ENCODE results near the gene KRTAP10-1.
A peak's percentile ranks its signal among the peaks of the same experiment; 100 is the strongest.

KRTAP10-1 gene

DNA sequence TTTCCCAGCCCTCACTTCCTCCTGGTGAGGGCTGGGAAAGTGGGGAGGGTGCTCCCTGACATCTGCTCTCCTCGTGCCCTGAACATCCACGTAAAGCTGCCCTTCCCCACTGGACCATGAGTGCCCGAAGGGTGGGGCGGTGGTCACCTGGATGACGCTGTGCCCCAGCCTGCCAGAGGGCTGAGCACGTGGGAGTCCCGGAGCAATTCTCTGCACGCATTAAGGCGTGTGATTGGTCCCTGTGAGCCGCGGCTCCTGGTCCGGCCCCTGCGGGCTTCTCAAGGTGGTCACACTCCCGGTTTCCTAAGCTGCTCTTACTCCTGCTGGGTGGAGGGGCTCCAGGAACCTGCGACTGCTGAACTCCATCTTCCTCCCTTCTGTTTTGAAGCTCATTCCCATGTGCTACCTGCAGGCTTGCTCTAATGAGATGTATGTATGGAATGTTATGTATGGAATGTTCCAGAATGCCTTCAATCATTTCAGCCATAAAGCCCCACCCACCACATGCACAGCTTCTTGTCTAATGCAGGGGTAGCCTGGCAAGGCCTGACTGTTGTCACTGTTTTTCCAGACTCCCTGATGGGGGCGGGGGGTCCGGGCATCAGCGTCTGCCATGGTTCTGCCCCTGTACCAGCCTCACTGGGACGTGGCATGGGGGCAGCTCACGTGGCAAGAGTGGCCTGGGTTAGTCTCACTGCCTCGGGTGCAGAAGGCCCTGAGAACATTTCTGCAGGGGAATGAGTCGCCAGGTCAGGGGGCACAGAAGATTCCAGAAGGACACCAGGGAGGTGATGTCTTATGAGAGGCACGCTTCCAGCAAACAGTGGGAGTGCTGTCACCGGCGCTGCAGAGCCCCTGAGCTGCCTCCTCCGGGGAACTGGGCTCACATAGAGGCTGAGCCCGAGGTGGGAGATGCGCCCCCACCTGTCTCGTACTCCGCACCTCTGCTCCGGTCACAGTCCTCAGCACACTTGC lies 19.4 kb downstream of the KRTAP10-1 start:
- no peak for DNase-seq (ENCODE audit: low read depth, low spot score)
- H3K4me3 ChIP-seq (ENCODE audit: low read length) = no peak overlapping the region

DNA sequence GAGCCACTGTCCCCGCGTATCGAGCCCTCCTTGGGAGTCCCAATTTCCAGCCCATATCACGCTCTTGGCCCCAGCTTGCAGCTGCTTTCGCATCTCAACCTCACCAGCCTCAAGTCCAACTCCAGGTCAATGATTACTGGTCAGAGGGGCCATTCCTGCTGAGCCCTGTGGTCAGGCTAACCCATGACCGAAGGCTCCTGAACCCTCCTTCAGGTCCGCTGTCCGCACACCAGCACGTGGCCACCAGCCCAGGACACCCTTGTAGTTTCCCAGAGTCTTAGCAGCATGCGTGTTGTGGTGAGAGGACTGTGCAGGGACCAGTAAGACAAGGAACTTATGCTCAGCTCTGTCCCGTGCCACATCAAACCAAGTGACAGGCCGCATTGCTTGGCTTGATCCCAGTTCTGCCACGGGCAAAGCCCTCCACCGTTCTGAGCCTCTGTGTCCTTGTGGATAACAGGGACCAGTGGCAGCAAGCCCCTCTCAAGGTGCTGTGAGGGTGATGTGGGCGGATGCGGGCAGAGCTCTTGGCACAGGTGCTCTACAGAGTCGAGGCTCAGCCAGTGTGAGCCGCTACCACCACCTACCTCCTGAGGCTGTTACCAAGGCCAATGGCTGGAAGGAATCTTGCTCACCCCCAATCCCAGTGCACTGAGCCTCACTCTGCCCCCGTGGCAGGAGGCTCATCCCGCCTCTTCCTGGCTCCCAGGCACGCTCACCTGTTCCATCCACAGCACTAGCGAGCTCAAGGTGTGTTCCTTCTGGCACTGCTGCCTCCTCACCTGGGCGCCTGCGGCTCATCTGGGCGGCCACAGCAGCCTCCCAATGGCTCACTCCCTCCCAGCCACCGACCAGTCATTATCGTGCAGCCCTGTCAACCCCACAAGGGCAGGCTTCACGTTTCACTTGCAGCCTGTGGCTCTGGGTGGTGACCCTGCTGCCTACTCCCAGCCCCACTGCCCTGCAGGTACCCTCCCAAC lies 20.4 kb downstream of the KRTAP10-1 start:
- no peak overlapping the region for H3K4me3 ChIP-seq (ENCODE audit: low read length)
- no peak for DNase-seq (ENCODE audit: low read depth, low spot score)

DNA sequence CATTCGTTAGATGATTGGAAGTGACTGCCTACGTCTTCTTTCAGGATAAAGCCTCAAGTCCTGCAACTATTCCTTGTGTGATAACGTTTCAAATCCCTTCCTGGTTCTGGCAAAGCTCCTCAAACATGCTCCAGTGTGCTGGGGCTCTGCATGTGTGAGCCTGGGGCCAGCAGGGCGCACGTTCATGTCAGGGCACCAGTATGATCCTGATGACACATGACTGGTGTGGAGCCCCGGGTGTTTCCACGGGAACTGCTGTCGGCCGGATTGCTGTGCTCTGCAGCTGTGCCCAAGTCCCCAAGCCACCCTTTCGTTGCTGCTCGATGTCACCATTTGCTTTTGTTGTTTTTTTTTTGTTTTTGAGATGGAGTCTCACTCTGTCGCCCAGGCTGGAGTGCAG lies 21.3 kb downstream of the KRTAP10-1 start:
- no peak for DNase-seq (ENCODE audit: low read depth, low spot score)
- H3K4me3 ChIP-seq (ENCODE audit: low read length) = no peak overlapping the region

DNA sequence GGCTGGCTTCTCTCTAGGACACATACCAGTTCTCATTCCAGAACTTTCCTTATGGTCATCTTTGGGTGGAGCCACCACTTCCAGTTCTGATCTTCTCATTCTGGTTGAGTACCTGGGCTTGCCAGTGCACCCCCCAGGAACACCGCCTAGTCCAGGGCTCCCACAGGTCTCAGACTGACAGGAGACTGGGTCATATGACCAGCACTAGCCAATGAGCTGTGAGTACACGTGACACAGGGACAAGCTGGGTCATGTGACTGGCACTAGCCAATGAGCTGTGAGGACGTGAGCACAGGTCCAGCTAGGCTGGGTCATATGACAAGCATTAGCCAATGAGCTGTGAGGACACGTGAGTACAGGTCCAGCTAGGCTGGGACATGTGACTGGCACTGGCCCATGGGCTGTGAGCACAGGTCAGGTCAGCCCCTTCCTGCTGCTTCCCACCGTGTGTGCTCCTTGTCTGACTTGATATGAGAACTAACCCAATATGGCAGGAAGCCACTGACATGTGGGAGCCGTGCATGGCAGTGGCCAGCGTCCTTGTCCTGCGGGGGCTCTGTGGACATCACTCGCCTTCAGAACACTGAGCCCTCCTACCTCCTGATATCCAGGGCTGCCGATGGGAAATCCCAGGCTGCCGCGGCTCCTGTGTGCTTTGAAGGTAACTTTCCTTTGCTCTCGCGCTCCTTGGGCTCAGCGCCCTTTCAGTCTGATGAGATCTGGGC lies 22.7 kb downstream of the KRTAP10-1 start:
- DNase-seq (ENCODE audit: low read depth, low spot score) = peak; percentile 35
- no peak overlapping the region for H3K4me3 ChIP-seq (ENCODE audit: low read length)

DNA sequence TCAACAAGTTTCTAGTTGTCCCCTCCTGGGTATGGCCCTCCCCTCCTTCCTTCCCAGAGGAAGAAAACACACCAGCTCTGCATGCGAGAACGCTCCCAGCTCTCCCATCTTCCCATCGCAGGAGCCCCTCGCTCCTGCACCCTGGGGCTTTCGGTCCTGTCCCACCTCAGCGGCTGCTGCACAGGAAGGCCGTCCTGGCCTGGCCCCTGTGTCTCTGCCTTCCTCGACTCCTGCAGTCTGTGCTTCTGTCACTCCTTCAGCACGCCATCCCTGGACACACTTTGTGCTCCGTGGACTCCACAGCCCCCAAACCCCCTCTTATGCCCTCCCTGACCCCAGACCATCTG lies 23.2 kb downstream of the KRTAP10-1 start:
- DNase-seq (ENCODE audit: low read depth, low spot score) = no peak
- H3K4me3 ChIP-seq (ENCODE audit: low read length) = no peak overlapping the region

DNA sequence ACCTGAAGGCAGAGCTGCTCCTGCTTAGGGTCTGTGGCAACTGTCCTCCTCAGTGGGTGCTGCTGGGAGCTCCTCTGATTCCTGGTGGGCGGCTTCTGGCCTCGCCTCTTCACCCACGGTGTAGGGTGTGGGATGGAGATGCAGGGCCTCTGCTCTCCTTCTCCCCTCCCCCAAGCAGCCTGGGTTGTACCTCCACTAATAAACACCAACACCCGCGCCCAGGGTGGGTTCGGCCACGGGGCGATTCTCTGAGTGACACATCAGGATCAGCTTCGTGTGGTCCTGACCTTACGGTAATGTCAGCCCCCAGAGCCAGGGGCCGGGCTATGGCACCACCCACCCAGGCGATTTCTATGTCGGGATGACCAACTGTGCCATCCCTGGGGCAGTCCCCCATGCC lies 23.7 kb downstream of the KRTAP10-1 start:
- no peak for DNase-seq (ENCODE audit: low read depth, low spot score)
- H3K4me3 ChIP-seq (ENCODE audit: low read length) = no peak overlapping the region

DNA sequence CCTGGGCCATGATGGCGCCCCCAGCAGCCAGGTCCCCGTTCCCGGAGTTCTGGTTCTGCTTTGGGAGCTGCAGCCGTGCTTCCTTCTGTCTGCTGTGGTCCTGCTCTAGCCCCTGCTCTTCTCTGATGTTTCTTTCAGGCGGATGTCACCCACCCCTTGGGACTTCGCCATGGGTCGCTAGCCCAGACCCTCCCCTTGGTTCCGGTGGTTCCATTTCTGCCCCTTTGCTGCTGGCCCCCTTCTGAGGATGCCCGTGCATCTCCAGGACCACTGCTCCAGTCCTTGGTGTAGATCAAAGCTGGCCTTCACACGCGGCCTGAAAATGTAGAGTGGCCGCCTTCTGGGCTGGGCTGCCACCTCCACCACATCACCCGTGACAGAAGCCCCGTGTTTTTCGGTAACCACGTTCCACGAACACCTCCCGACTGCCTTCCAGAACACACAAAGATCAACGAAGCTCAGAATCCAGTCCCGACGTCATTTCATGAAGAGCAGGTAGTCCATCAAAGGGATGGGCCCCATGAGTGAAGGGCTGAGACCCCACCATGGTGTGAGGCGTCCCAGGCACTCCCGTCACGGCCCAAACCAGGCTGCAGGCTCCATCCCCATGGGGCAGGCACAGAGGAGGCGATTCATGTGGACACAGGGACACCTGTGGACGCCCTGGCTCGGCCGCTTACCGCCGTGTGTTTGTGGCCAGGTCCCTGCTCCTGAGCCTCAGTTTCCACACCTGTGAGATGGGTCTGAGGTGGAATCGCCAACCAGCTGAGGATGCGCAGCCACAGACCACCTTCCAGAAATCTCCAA lies 24.4 kb downstream of the KRTAP10-1 start:
- no peak overlapping the region for H3K4me3 ChIP-seq (ENCODE audit: low read length)
- no peak for DNase-seq (ENCODE audit: low read depth, low spot score)

DNA sequence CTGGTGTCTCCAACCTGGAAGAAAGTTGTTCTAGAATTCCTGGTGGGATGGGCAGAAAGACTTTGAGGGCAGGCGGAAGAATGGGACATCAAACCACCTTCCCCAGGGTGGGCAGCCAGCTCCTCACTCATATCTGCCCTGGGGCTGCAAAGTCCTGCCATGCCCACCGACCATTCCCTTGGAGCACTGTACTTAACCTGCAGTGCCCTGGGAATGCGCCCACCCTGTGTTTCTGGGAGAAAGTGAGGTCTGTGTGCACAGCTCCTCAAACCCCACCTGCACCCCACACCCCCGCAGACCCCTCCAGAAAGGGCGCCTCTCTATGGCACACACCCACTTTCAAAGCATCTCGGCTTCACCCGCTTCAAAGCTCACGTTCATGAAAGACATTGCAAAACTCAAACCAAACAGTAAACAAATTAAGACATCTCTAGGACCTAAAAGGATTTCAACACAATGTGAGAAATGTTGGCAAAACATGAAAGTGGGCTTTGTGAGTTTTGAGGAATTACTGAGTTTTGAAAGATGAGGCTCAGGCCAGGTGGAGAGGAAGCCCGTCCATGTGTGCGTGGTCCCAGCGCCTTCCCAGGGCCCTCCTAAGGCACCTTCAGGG lies 25.1 kb downstream of the KRTAP10-1 start:
- DNase-seq (ENCODE audit: low read depth, low spot score) = no peak
- no peak overlapping the region for H3K4me3 ChIP-seq (ENCODE audit: low read length)

DNA sequence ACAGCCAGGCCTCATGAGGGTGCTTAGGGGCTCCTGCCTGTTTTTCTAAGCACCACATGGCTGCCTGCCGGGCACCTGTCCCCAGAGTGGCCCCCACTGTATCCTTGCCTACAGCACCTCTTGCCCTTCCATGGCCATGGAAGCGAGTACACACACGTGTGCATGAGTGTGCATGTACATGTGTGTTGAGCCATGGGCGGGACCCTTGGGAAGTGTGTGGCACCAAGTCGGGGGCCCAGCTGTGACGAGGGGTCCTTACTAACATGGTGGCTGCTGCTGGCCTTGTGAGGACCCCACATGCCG lies 25.8 kb downstream of the KRTAP10-1 start:
- no peak for DNase-seq (ENCODE audit: low read depth, low spot score)

DNA sequence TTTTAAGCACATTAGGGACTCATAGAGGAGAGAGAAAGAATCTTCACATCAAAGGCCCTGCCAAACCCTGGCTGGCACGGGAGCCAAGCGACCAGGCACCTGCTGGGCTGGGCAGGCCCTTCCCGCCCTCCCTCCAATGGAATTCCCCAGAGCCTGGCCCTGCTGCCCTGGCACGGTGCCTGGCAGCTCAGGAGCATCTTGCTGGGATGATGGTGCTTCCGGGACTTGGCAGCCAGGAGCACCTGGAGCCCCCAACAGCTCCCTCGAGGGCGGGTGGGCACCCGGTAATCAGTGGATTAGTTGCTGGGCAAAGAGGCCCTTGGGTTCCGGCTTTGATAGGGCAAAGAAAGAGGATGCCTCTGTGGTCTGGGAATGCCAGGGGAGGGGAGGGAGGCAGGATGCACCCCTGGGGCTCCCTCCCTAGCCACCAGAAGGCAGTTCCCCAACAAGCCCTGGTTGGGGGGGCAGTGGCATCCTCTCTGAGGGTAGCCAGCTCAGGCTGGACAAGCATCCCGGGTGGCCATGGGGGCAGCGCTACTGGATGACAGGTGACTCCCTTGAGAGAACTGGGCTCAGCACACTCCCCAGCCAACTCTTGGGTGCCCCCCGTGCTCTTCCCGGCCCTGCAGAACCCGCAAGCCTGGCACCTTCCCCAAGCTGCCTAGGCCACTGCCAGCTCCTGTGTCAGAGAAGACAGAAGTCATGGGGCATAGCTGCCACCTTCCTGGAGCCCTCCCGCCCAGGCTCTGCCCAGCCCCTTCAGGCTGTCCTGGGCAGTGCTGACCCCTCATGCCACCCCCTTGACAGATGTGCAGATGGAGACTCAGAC lies 26.4 kb downstream of the KRTAP10-1 start:
- DNase-seq (ENCODE audit: low read depth, low spot score) = no peak
- no peak overlapping the region for H3K4me3 ChIP-seq (ENCODE audit: low read length)

More for the DNA sequence above, 25.8 kb downstream of the KRTAP10-1 start:
- no peak overlapping the region for H3K4me3 ChIP-seq (ENCODE audit: low read length)

DNA sequence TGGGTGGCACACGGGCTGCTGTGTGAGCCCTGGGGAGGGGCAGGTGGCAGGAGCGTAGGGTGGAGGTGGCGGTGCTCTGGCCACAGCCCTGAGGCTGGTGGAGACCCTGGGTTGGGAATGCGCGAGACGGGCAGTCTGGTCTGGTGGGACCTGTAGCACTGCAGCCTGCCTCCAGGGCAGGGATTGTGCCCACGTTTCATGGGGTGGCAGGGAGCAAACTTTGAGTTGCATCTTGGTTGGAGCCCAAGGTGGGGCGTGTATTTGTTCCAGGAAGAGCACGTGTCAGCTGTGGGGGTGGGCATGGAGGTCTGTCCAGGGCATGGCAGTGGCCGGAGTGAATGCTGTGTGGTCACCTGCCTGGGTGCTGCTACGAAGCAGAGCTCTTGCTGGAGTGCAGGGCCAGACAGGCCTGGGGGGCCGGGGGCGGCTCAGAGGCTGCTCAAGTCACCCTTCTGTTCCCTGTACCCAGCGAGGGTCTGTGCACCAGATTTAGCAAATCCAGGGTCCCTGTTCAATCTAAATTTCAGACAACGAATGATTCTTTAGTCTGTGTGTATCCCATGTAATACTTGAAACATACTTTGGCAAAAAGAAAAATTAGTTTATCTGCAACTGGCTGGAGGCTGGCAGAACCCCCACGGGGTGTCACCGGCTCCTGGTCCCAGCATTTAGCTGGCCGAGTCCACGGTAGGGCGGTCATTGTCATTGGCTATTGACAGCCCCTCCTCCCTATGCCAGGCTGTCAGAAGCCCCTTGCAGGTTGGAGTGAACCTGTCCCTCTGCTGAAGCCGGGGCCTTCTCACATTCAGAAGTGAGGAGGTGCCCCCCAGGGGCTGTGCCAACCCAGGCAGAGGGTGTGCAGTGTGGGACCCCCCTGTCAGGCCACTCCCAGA lies 27.3 kb downstream of the KRTAP10-1 start:
- H3K4me3 ChIP-seq (ENCODE audit: low read length) = no peak overlapping the region
- DNase-seq (ENCODE audit: low read depth, low spot score) = no peak

DNA sequence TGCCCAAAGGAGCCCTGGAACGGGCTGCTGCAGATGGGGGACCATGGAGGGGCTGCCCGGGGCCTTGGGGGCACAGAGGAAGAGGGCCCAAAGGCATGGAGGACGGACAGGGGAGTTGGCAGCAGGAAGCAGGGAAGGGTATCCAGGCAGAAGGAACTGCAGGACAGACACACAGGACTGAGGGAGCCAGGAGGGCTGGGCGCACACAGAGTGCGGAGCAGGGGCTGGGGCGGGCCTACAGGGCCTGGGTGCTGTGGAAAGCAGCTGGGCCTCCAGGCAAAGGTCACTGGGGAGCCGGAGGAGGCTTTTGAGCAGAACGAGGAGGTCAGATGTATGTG lies 28.1 kb downstream of the KRTAP10-1 start:
- H3K4me3 ChIP-seq (ENCODE audit: low read length) = no peak overlapping the region
- no peak for DNase-seq (ENCODE audit: low read depth, low spot score)

DNA sequence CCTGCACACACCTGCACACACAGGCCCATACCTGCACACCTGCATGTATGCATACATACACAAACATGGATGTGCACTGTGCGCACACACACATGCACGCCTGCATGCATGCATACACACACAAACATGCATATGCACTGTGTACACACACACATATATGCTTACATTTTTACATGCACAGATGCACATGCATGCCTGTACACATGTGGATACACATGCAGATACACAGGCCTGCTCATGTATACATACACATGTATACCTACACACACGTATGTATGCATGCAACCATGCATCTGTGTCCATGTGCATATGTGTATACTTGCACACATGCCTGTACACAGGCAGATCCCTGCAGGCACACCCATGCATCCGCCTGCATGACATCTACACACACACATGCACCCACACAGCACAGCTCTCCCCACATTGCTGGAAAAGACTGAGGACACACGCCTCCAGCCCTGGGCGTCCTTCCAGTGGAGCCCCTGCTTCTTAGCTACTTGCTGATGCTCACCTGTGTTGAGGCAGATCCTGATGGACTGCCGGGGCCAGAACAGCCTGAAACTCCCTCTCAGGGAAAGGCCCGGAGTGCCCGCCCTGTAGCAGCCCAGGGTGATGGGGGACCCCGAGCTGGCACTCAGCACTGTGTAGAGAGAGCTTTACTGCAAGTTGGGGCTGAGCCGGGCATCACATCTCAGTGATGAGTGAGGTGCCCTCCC lies 28.6 kb downstream of the KRTAP10-1 start:
- no peak for DNase-seq (ENCODE audit: low read depth, low spot score)
- no peak overlapping the region for H3K4me3 ChIP-seq (ENCODE audit: low read length)

DNA sequence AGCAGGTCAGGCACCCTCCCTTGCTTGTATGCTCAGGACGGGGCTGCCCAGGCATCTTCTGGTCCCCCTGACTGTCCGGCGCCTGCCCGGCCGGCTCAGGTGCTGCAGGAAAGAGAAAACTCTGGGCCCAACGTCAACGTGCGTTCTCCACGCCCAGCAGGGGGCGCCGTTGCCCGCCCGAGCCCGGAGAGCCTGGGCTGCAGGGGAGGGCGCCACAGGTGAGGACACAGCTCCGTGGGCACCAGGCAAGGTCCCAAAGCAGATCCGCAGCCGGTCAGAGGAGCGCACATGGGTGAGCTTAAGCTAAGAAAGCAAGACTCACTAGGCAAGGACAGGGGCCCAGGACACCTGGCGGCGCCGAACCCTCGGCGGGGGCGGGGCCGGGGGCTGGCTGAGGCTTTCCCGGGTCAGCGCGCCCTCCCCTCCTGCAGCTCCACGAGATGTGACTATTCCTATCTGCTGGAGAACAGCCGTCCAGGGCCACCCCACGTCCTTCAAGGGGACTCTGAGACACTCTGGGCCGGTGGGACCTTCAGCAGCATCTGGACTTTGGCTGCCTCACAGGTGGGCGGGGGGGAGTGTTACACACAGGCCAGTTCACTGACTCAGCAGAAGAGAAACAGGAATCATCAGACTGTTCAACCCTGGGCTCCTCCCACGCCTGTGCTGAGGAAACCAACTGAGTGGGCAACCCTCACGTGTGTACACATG lies 29.3 kb downstream of the KRTAP10-1 start:
- peak; percentile 18 for DNase-seq (ENCODE audit: low read depth, low spot score)
- 0 out of 2 replicates have a peak overlapping the region, but pooled peaks have one; percentile 11 for H3K4me3 ChIP-seq (ENCODE audit: low read length)

DNA sequence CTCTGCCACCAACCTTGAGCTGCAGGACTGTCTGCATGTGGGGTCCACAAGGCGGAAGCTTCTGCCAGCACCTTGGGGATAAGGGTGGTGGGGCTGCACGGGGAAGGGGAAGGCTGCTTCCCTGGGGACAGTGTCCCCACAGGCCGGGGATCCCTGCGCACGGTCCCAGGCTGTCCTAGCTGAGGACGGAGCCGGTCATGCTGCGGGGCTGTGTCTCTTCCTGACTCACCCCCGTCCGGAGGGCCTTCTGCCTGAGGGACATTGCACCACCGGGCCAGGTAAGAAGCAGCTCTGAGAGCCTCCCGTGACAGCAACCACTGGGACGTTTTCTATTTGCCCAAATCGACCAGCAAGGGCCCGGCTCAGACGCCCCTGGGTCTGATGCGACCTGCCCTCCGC lies 29.9 kb downstream of the KRTAP10-1 start:
- DNase-seq (ENCODE audit: low read depth, low spot score) = no peak
- no peak overlapping the region for H3K4me3 ChIP-seq (ENCODE audit: low read length)

Measured in Jurkat, Clone E6-1 (cell line).